OCI-M1 (cell line): ENCODE data around the gene LHPP.

ENCODE experiments used
- DNase-seq: peaks from one replicate; lab custom pipeline; 2025; lab: John Stamatoyannopoulos, UW

The LHPP gene

DNA sequence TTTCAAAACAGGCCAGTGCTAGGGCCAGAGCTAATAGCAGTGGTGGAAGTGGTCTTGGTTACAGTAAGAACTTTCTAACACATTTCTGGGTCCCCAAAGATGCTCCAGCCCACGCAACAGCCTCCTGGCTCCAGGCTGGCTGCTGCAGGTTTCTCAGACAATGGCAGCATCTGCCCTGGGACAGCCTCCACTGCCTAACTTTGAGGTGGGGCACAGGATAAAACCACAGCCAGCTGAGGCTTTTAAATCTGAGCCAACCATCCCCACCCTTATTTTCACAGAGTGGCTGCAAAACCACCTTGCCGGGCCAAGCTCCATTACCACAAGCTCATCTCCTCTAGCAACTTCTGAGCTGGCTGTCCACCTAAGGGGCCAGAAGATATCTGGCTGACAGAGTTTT is 197.8 kb downstream of the LHPP start:
- no peak for DNase-seq

DNA sequence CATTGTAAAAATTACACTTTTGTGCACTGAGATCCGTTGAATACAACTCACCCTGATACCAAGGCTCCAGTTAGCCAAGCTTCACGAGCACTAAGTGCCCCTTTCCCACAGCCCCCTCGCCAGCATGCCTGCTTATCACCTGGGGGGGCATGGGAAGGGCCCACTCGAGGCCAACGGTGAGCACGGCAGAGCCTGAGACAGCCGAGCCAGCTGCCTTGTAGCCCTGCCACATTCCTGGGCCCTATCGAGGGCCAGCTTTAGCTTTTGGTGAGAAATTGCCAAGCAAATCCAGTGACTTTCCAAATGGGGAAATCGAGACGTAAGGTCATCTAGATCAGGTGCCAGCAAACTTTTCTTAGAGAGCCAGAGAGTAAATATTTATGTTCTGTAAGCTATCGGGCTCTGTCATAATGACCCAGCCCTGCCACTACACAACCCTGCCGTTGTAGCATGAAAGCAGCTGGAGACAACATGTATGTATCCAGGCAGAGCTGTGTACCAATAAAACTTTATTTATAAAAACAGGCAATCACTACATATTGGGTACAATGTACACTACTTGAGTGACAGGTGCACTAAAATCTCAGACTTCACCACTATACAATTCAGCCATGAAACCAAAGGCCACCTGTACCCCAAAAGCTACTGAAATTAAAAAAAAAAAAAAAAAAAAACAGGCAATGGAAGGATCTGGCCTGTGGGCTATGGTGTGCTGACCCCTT is 198.9 kb downstream of the LHPP start:
- DNase-seq, result no peak

DNA sequence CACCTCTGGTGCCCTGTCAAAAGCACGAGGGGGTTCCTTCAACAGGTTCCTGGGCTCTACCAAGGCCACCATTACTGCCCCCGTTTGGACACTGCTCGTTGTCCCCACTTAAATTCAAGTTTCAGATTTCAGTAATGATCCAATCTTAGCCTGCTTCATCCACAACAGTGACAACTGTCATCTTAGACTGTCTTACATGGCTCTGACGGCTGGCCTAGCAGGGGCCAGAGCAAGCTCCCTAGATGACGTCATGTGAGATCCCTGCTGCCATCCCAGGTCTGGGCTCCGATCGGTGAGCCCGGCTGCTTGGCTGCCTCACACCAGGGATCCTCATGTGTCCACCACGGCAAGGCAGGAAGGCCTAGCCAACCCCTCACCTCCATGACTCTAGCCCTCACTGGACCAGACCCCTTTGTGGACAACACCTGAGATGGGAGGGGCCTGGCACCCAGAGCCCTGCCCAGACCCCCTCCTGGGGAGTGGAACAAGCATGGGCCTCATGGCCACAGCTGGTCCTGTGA is 200.1 kb downstream of the LHPP start:
- no peak for DNase-seq

DNA sequence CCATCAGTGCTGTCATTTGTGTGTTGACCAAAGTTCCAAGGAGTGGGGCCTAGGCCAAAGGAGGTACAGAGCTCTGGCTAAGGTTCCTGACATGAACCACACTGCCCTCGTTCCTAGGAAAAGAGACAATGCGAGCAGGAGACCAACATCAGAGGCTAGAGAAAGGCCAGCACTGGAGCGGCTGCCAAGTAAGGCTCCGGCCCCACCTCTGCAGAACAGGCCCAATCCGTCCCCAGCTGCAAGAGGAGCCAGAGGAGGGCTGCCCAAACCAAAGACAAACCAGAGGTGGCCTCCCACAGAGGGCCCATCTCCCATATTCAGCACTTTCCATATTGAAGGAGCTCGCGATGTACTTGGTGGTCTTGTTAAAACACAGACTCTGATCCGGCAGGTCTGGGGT is 201.6 kb downstream of the LHPP start:
- no peak for DNase-seq
